Measurements from ENCODE around the gene CASKIN2.

The CASKIN2 gene

GRCh38 chr17:75507733-75508719, 7.3 kb downstream of the CASKIN2 start:
- H3K36me3 ChIP-seq (ENCODE audit: control insufficient read depth in 1 of 2, insufficient read depth in 2 of 2, low read length in 2 of 2): peaks cover 11 to 50% of the 10 kb centered on the region in 2 donors
- H3K27me3 ChIP-seq (ENCODE audit: low read depth, low read length): no peaks in the 10 kb centered on the region
- H3K27ac ChIP-seq (ENCODE audit: low read length): no peak overlapping the region
- H3K9me3 ChIP-seq (ENCODE audit: control insufficient read depth in 1 of 2, low read length in 2 of 2): no peaks in the 10 kb centered on the region
- no peak overlapping the region for H3K4me3 ChIP-seq (ENCODE audit: low read depth in 1 of 2, low read length in 2 of 2)
- H3K4me1 ChIP-seq (ENCODE audit: control insufficient read depth in 1 of 2, insufficient read depth in 2 of 2, low read length in 2 of 2): peaks cover 9 to 36% of the 10 kb centered on the region in 2 donors

- peaks cover 9 to 28% of the 10 kb centered on the region in 2 donors for H3K4me1 ChIP-seq (ENCODE audit: control insufficient read depth in 1 of 2, insufficient read depth in 2 of 2, low read length in 2 of 2)
- no peak overlapping the region for H3K27ac ChIP-seq (ENCODE audit: low read length)
- no peak overlapping the region for H3K4me3 ChIP-seq (ENCODE audit: low read depth in 1 of 2, low read length in 2 of 2)
- H3K27me3 ChIP-seq (ENCODE audit: low read depth, low read length): no peaks in the 10 kb centered on the region
- H3K9me3 ChIP-seq (ENCODE audit: control insufficient read depth in 1 of 2, low read length in 2 of 2): no peaks in the 10 kb centered on the region
- peaks cover 11 to 50% of the 10 kb centered on the region in 2 donors for H3K36me3 ChIP-seq (ENCODE audit: control insufficient read depth in 1 of 2, insufficient read depth in 2 of 2, low read length in 2 of 2)
Observed at GRCh38 chr17:75506888-75507287, 8.4 kb downstream of the CASKIN2 start.

GRCh38 chr17:75506134-75506533, 9.2 kb downstream of the CASKIN2 start:
- no peaks in the 10 kb centered on the region for H3K27me3 ChIP-seq (ENCODE audit: low read depth, low read length)
- peaks cover 9 to 32% of the 10 kb centered on the region in 2 donors for H3K4me1 ChIP-seq (ENCODE audit: control insufficient read depth in 1 of 2, insufficient read depth in 2 of 2, low read length in 2 of 2)
- H3K9me3 ChIP-seq (ENCODE audit: control insufficient read depth in 1 of 2, low read length in 2 of 2): no peaks in the 10 kb centered on the region
- peaks cover 8 to 42% of the 10 kb centered on the region in 2 donors for H3K36me3 ChIP-seq (ENCODE audit: control insufficient read depth in 1 of 2, insufficient read depth in 2 of 2, low read length in 2 of 2)
- no peak overlapping the region for H3K4me3 ChIP-seq (ENCODE audit: low read depth in 1 of 2, low read length in 2 of 2)
- no peak overlapping the region for H3K27ac ChIP-seq (ENCODE audit: low read length)

GRCh38 chr17:75505640-75506039, 9.7 kb downstream of the CASKIN2 start:
- peaks cover 9 to 33% of the 10 kb centered on the region in 2 donors for H3K4me1 ChIP-seq (ENCODE audit: control insufficient read depth in 1 of 2, insufficient read depth in 2 of 2, low read length in 2 of 2)
- H3K36me3 ChIP-seq (ENCODE audit: control insufficient read depth in 1 of 2, insufficient read depth in 2 of 2, low read length in 2 of 2): peaks cover 8 to 46% of the 10 kb centered on the region in 2 donors
- no peaks in the 10 kb centered on the region for H3K27me3 ChIP-seq (ENCODE audit: low read depth, low read length)
- no peak overlapping the region for H3K4me3 ChIP-seq (ENCODE audit: low read depth in 1 of 2, low read length in 2 of 2)
- no peak overlapping the region for H3K27ac ChIP-seq (ENCODE audit: low read length)
- no peaks in the 10 kb centered on the region for H3K9me3 ChIP-seq (ENCODE audit: control insufficient read depth in 1 of 2, low read length in 2 of 2)

- no peak overlapping the region for H3K27ac ChIP-seq (ENCODE audit: low read length)
- H3K36me3 ChIP-seq (ENCODE audit: control insufficient read depth in 1 of 2, insufficient read depth in 2 of 2, low read length in 2 of 2): peaks cover 8 to 51% of the 10 kb centered on the region in 2 donors
- H3K4me1 ChIP-seq (ENCODE audit: control insufficient read depth in 1 of 2, insufficient read depth in 2 of 2, low read length in 2 of 2): peaks cover 9 to 31% of the 10 kb centered on the region in 2 donors
- no peak overlapping the region for H3K4me3 ChIP-seq (ENCODE audit: low read depth in 1 of 2, low read length in 2 of 2)
- H3K27me3 ChIP-seq (ENCODE audit: low read depth, low read length): no peaks in the 10 kb centered on the region
- no peaks in the 10 kb centered on the region for H3K9me3 ChIP-seq (ENCODE audit: control insufficient read depth in 1 of 2, low read length in 2 of 2)
Observed at GRCh38 chr17:75505152-75505409, 10.3 kb downstream of the CASKIN2 start.

GRCh38 chr17:75504347-75505151, 10.8 kb downstream of the CASKIN2 start:
- Histone ChIP-seq H3K4me3 (ENCODE audit: low read depth in 1 of 2, low read length in 2 of 2) (no peak overlapping the region), H3K27ac (ENCODE audit: low read length) (no peak overlapping the region), H3K9me3 (ENCODE audit: control insufficient read depth in 1 of 2, low read length in 2 of 2) (no peaks in the 10 kb centered on the region), H3K36me3 (ENCODE audit: control insufficient read depth in 1 of 2, insufficient read depth in 2 of 2, low read length in 2 of 2) (peaks cover 8 to 56% of the 10 kb centered on the region in 2 donors), H3K4me1 (ENCODE audit: control insufficient read depth in 1 of 2, insufficient read depth in 2 of 2, low read length in 2 of 2) (peaks cover 9 to 29% of the 10 kb centered on the region in 2 donors), H3K27me3 (ENCODE audit: low read depth, low read length) (no peaks in the 10 kb centered on the region)

GRCh38 chr17:75503976-75504346, 11.4 kb downstream of the CASKIN2 start:
- Histone ChIP-seq H3K27me3 (ENCODE audit: low read depth, low read length) (no peaks in the 10 kb centered on the region), H3K4me1 (ENCODE audit: control insufficient read depth in 1 of 2, insufficient read depth in 2 of 2, low read length in 2 of 2) (peaks cover 5 to 27% of the 10 kb centered on the region in 2 donors), H3K4me3 (ENCODE audit: low read depth in 1 of 2, low read length in 2 of 2) (no peak overlapping the region), H3K36me3 (ENCODE audit: control insufficient read depth in 1 of 2, insufficient read depth in 2 of 2, low read length in 2 of 2) (peaks cover 8 to 60% of the 10 kb centered on the region in 2 donors), H3K27ac (ENCODE audit: low read length) (no peak overlapping the region), H3K9me3 (ENCODE audit: control insufficient read depth in 1 of 2, low read length in 2 of 2) (no peaks in the 10 kb centered on the region)

GRCh38 chr17:75503337-75503950, 11.9 kb downstream of the CASKIN2 start:
- Histone ChIP-seq H3K9me3 (ENCODE audit: control insufficient read depth in 1 of 2, low read length in 2 of 2) (no peaks in the 10 kb centered on the region), H3K4me3 (ENCODE audit: low read depth in 1 of 2, low read length in 2 of 2) (no peak overlapping the region), H3K27me3 (ENCODE audit: low read depth, low read length) (no peaks in the 10 kb centered on the region), H3K27ac (ENCODE audit: low read length) (no peak overlapping the region), H3K4me1 (ENCODE audit: control insufficient read depth in 1 of 2, insufficient read depth in 2 of 2, low read length in 2 of 2) (peaks cover 0 to 27% of the 10 kb centered on the region in 2 donors), H3K36me3 (ENCODE audit: control insufficient read depth in 1 of 2, insufficient read depth in 2 of 2, low read length in 2 of 2) (peaks cover 8 to 60% of the 10 kb centered on the region in 2 donors)

- H3K9me3 ChIP-seq (ENCODE audit: control insufficient read depth in 1 of 2, low read length in 2 of 2): no peaks in the 10 kb centered on the region
- H3K4me3 ChIP-seq (ENCODE audit: low read depth in 1 of 2, low read length in 2 of 2): no peak overlapping the region
- H3K27me3 ChIP-seq (ENCODE audit: low read depth, low read length): no peaks in the 10 kb centered on the region
- H3K27ac ChIP-seq (ENCODE audit: low read length): no peak overlapping the region
- peaks cover 0 to 23% of the 10 kb centered on the region in 2 donors for H3K4me1 ChIP-seq (ENCODE audit: control insufficient read depth in 1 of 2, insufficient read depth in 2 of 2, low read length in 2 of 2)
- H3K36me3 ChIP-seq (ENCODE audit: control insufficient read depth in 1 of 2, insufficient read depth in 2 of 2, low read length in 2 of 2): peaks cover 8 to 66% of the 10 kb centered on the region in 2 donors
Observed at GRCh38 chr17:75502721-75503329, 12.5 kb downstream of the CASKIN2 start.

GRCh38 chr17:75502072-75502720, 13.1 kb downstream of the CASKIN2 start:
- Histone ChIP-seq H3K27ac (ENCODE audit: low read length) (no peak overlapping the region), H3K4me3 (ENCODE audit: low read depth in 1 of 2, low read length in 2 of 2) (no peak overlapping the region), H3K4me1 (ENCODE audit: control insufficient read depth in 1 of 2, insufficient read depth in 2 of 2, low read length in 2 of 2) (peaks cover 0 to 23% of the 10 kb centered on the region in 2 donors), H3K9me3 (ENCODE audit: control insufficient read depth in 1 of 2, low read length in 2 of 2) (no peaks in the 10 kb centered on the region), H3K36me3 (ENCODE audit: control insufficient read depth in 1 of 2, insufficient read depth in 2 of 2, low read length in 2 of 2) (peaks cover 8 to 68% of the 10 kb centered on the region in 2 donors), H3K27me3 (ENCODE audit: low read depth, low read length) (no peaks in the 10 kb centered on the region)
